HuH-7.5 (cell line): Measurements from ENCODE around the gene ENKUR.
"Not testable (repeated sequence)": the region's sequence is repeated elsewhere in the genome, so short reads cannot be mapped to it uniquely, and the experiment has no call there.

Experiments
- DNase-seq: peaks from one replicate; pipeline ENCODE4 v3.0.0; 2011; ENCODE audit warnings: low spot score

The ENKUR gene

GRCh38 chr10:25023278-25023677 is 7.3 kb upstream of the ENKUR start:
- no peak for DNase-seq

- no peak for DNase-seq
Measured at GRCh38 chr10:25018703-25019102, 2.7 kb upstream of the ENKUR start.

DNA sequence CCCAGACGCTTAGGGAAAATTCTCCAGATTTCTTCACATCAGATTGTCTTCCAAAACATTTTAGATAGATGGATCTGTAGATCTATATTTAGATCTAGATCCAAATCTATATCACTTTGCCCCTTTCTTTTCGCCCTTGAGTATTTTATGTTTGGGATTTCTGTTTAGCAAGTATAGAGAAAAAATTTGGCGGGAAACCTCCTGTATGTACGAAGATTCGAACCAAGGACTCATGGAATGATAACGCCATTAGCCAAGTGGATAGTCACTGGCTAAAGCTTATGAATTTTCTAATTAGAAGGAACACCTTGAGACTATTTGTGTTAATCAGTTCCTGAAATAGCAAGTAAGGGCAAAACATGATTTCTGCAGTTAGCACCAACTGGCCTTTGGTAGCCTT is 1.7 kb upstream of the ENKUR start:
- DNase-seq = no peak

DNA sequence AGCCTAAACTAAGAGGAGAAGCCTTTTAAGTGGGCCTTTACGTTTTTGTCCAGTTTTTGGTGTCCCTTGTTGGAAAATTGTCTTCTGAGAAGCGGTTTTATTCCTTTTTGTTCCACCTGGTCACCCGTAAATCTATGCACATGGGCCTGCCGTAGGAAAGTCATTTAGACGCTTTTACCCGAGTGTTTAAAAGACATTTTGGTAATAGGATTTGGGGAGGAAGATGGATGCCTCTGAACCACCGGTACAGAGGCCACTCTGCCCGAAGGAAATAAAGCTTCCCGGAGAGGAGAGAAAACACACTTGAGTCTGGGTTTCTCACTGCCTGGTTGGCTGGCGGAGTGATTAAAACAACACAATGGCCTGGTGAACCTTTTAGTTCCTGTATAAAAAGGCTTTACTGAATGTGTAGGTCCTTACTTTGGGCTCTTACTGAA is 1.2 kb upstream of the ENKUR start:
- DNase-seq = no peak

DNA sequence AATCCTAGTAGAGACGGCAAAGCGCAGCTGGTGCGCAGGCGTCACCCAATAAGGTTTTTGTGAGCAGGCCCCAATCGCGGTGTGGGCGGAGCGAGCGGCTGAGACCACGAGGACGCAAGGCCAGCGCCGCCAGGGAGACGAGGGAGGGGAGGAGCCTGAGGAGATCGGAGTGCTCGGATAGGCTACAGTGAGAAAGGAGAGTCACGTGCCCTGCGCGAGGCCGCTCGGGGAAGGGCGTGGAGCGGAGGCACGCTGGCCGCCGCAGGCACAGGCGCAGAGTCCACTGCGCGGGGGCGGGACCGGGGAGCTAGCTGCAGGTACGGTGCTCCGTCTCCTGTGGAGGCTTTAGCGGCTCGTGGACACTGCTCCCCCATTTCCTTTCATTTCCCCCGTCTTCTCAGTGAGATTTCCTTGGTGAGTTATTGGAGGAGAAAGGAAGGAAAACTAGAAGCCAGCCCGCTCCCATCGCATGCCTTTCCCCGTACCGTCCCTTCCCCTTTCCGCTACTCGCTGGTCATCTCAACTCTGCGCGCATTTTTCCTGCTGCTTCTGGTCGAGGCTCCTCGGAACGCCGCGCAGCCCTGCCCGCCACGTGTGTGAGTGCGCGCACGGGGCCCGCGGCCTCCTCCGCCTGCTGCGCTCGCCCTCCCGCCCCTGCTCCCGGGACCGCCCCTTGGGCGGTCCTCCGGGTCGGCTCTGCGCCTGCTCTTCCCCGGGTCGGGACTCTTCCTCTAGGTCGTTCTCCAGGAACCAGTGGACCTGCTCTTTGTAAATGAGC is 607 bp upstream of the ENKUR start, which contains the start of gene THNSL1:
Gene THNSL1 (plus strand): TSS at position 237 of the 778 bp plus-strand sequence. CDS start 6,612 bp downstream, outside the sequence.
- peak; percentile 89 for DNase-seq

GRCh38 chr10:25014579-25014978 is 1.4 kb downstream of the ENKUR start:
- no peak for DNase-seq

DNA sequence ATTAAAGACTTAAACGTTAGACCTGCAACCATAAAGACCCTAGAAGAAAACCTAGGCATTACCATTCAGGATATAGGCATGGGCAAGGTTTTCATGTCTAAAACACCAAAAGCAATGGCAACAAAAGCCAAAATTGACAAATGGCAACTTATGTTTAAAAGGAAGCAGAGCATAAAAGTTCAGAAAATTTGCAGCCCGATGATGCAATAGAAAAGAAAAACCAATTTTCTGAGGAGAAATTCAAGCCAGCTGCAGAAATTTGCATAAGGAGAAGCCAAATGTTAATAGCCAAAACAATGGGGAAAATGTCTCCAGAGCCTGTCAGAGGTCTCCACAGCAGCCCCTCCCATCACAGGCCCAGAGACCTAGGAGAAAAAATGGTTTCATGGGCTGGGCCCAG is 4.4 kb downstream of the ENKUR start:
- DNase-seq = not testable (repeated sequence)

- no peak for DNase-seq
Measured at GRCh38 chr10:24998044-24998443, 17.9 kb downstream of the ENKUR start.

DNA sequence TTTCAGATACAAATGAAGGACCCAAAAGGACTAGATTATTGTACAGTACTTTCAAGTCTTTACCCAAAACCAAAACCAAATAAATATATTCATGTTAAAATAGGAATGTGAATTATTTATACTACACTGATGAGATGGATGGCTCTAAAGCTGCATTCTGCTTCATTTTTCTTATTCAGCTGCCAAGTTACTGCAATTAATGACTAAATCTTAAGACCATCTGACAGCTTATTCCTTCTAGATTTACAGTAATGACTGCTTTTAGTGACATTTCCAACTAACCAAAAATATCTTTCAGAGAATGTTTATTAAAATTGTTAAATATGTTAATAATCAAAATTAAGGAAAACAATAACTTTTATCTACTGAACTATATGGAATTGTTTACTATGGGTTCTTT is 20.9 kb downstream of the ENKUR start:
- DNase-seq = no peak

GRCh38 chr10:24993237-24993958 is 22.6 kb downstream of the ENKUR start:
- no peak for DNase-seq

DNA sequence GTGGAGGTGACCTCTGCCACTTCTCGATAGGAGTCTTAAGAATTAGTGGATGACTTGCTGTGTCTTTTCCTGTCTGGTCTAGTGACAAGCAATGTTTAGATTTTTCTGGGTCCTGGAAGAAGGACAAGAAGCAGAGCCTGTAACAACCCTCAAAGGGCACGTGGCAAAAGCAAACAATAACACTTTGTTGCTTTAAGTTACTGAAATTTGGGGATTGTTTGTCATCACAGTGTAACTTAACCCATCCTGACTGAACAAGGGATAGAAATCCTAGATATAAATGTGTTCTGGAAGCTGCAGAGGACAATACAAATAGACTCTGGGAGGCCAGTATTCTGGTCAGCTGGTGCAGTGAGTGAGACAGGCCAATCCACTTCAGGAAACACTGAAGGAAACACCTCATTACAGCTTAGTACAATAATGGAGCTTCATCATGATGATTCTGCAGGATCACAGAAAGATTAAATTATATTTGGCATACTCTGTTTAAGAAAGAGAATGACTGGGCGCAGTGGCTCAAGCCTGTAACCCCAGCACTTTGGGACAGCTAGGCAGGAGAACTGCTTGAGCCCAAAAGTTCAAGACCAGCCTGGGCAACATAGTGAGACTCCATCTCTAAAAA is 23.3 kb downstream of the ENKUR start:
- DNase-seq = no peak

- no peak for DNase-seq
Measured at GRCh38 chr10:24991298-24991697, 24.7 kb downstream of the ENKUR start.

GRCh38 chr10:24989867-24990266 is 26.1 kb downstream of the ENKUR start:
- DNase-seq = no peak

GRCh38 chr10:24988831-24989640 is 26.9 kb downstream of the ENKUR start:
- no peak for DNase-seq

DNA sequence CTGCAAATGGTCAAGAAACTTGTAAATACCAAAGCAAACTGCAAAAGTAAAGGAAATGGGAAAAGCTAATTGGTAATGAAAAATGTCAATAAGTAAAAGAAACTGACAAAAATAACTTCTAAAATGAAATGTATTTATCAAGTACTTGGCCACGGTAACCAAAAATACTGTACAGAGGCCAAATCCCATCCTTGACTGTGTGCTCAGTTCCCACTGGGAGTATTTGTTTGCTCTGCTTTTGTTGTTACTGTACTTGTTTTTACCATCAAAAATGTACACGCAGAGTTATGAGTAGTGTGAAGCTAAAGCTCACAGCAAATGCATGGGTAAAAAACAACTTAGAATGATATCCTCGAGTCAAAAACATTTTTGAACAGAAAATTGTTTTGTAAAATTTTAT is 31.1 kb downstream of the ENKUR start:
- no peak for DNase-seq

DNA sequence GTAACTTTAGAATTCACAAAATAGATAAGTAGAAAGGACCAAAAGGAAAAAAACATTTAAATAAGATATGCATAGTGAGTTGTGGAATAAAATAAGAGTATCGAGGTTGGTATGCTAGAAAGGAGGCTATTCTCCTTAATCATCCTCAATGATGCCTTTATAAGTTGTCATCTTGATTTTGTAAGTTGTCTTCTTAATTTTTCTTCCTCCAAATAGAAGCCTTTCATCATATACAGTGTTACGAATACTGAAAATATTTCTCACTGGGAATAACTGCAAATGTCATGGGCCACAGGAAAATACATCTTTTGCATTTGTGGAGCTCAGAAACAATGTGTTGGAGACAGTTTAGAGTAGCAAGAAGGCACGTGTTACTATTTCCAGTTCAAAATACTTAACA is 32.0 kb downstream of the ENKUR start:
- no peak for DNase-seq

GRCh38 chr10:24983130-24983529 is 32.8 kb downstream of the ENKUR start:
- no peak for DNase-seq

DNA sequence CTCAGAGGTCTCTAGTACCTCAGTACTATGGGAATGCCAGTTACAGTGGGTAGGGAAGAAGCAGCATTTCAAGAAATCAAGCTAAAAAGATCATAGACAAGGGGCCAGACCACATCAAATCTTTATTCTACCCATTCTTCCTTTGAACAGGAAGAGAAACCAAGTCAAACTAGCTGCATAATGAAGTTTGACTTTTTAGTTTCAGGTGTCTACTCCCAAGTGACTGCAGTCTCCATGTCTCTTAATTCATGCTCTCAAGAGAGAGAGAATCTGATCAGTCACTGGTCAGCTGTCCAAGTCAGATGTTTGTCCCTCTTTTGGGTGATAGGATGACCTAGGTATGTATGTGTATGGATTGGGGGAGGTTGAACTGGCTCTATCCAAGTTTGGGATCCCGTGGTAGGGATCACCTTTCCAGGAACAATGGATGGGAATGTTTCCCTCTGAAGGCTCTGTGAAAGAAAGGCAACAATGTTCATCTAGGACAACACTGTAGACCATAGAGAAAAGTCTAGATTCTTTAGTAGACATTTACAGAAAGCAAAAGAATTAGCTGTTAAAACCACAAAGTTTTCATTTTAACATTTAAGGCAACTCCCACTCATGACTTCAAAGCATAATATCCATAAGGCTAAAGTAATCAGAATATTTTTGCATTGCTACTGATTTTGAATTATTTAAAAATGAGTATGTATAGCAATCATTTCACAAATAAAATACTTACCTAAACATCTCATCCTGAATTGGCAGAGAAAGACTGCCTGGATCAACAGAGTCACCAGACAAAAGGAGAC is 33.4 kb downstream of the ENKUR start:
- no peak for DNase-seq

DNA sequence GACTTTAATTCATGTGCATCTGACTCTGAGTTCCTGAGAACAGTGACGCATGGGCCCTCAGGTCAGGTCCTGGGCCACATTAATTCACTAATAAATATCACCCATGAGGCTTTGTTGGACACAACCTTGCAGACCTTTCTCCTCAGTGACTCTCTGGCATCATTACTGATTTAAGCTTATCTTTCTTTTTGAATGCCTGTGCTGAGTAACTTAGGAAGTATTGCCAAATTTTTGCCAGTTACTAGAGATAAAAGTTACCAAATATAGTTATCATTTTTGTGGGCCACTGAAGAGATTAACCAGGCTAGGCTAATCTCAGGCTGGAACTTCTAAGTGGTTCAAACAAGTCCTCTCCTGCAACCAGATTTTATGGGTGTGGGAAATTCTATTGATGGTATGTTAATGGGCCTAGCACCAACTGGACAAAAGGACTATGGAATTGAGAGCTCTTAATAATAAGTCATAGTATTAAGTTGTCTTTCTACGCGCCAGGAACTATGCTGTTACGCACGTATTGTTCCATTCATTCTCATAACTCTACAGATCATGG is 34.7 kb downstream of the ENKUR start:
- DNase-seq = no peak

DNA sequence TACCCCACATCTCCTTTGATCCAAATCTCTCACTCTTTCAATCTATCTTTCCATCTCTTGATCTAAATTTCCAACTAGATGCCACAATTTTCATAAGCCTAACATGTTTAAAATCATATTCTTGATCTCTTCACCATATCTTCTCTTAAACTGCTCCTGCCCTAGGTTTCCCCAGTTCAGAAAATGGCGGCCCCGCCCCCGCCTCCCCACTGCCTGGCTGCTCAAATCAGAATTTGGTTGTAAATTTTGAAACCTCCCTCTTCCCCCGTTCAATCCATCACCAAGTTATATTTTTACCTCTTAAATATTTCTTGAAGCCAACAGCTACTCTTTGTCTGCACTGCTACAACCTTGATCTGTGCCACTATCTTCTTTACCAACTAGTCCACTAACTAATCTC is 36.3 kb downstream of the ENKUR start:
- DNase-seq = no peak

- no peak for DNase-seq
Measured at GRCh38 chr10:24974976-24975375, 41.0 kb downstream of the ENKUR start.
